NB4 (cell line): ENCODE results near the gene PACS1.

Experiments used
- POLR2A ChIP-seq: IDR thresholded peaks from 2 replicates; pipeline ENCODE4 v1.6.1; 2011; ENCODE audit warnings: mild to moderate bottlenecking; ENCODE audit not compliant: insufficient read length; ENCODE audit errors: extremely low read depth
- TF ChIP-seq, protein P1 (sequence below): IDR thresholded peaks from one replicate; pipeline ENCODE4 v1.5.1; 2012; ENCODE audit warnings: low read depth, low read length
- TF ChIP-seq, protein P2 (sequence below): IDR thresholded peaks from 2 replicates; pipeline ENCODE4 v1.6.1; 2011; ENCODE audit warnings: low read depth, low read length

DNA sequence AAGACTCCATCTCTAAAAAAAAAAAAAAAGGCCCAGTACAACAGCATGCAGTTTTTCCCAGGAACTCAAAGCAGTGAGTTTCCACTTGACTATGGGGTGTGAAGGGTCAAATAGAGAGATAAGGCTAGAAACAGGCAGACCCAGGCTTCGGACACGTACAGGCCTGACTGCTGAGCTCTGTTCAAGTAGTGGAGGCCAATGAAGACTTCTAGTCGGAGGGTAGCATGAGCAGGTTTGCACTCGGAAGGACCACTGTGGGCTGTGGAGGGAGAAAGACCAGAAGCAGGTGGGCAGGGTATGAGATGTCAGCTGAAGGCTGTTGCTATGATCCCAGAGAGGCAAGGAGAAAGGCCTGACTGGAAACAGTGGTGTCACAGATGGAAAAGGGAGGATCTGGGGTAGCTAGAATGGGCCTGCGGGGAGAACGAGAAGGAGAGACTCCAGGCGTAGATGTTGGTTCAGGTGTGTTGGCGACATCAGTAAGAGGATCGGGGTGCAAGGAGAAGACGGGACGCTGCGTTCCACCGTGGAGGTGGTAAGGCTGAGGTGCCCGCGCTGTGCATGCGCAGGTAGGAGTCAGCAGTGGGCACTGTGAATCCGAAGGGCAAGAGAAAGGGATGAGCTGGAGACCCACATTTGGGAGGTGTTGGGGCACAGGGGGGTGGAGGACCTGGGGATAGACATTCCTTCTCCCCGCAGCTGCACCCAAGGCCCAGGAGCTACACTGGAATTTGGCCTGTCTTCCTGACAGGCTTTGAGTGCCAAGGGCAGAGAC lies 149.0 kb downstream of the PACS1 start:
- TF ChIP-seq POLR2A = no peak
- TF ChIP-seq, protein P1, sequence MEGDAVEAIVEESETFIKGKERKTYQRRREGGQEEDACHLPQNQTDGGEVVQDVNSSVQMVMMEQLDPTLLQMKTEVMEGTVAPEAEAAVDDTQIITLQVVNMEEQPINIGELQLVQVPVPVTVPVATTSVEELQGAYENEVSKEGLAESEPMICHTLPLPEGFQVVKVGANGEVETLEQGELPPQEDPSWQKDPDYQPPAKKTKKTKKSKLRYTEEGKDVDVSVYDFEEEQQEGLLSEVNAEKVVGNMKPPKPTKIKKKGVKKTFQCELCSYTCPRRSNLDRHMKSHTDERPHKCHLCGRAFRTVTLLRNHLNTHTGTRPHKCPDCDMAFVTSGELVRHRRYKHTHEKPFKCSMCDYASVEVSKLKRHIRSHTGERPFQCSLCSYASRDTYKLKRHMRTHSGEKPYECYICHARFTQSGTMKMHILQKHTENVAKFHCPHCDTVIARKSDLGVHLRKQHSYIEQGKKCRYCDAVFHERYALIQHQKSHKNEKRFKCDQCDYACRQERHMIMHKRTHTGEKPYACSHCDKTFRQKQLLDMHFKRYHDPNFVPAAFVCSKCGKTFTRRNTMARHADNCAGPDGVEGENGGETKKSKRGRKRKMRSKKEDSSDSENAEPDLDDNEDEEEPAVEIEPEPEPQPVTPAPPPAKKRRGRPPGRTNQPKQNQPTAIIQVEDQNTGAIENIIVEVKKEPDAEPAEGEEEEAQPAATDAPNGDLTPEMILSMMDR = no peak
- TF ChIP-seq, protein P2, sequence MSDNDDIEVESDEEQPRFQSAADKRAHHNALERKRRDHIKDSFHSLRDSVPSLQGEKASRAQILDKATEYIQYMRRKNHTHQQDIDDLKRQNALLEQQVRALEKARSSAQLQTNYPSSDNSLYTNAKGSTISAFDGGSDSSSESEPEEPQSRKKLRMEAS = no peak
